ENCODE measurements around the gene PDE3B. TPM values are rescaled to one million over a fixed set of nuclear protein-coding genes. Genes with fewer than 3 reads are reported as not detected.
"Not testable (repeated sequence)": the region's sequence is repeated elsewhere in the genome, so short reads cannot be mapped to it uniquely, and the experiment has no call there.

Gene PDE3B
- total RNA-seq, 2 donors from 2014 or later, result 21.1 to 23.4 TPM

DNA sequence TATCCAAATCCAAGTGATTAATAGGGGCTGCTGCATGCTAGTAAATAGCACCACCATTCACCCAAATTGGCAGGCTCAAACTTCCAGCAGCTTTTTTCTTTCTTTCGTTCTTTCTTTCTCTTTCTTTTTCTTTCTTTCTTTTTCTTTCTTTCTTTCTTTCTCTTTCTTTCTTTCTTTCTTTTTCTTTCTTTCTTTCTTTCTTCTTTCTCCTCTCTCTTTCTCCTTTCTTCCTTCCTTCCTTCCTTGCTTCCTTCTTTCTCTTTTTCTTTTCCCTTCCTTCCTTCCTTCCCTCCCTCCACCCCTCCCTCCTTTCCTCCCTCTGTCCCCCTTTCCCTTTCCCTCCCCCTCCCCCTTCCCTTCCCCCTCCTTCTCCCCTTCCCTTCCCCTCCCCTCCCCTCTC, 81.5 kb downstream of the PDE3B start:
- TF ChIP-seq CTCF (IDR thresholded peaks at IDR 0.05) (no peak), POLR2AphosphoS5 (IDR thresholded peaks at IDR 0.05) (no peak), POLR2A (IDR thresholded peaks at IDR 0.05) (no peak)
- no peak for DNase-seq (ENCODE audit: low spot score)
- no peaks in the 10 kb centered on the region for H3K27me3 ChIP-seq (replicated peaks; ENCODE audit: insufficient read depth)
- no peak overlapping the region for H3K27ac ChIP-seq
- intact Hi-C loops (cut with DNase I), result no loop called here
- H3K36me3 ChIP-seq, result no peaks in the 10 kb centered on the region
- H3K4me3 ChIP-seq, result no peak overlapping the region
- H3K4me1 ChIP-seq (replicated peaks), result no peaks in the 10 kb centered on the region
- 100% methylated on average over 1 of the region's 1 CpG for WGBS
- no peaks in the 10 kb centered on the region for H3K9me3 ChIP-seq

GRCh38 chr11:14727215-14727614, 83.6 kb downstream of the PDE3B start:
- intact Hi-C loops (cut with DNase I), result no loop called here

GRCh38 chr11:14727746-14728145, 84.1 kb downstream of the PDE3B start:
- intact Hi-C loops (cut with DNase I), result no loop called here
- Histone ChIP-seq H3K4me3 (no peak overlapping the region), H3K27ac (no peak overlapping the region), H3K36me3 (no peaks in the 10 kb centered on the region), H3K4me1 (replicated peaks) (no peaks in the 10 kb centered on the region), H3K9me3 (no peaks in the 10 kb centered on the region), H3K27me3 (replicated peaks; ENCODE audit: insufficient read depth) (no peaks in the 10 kb centered on the region)
- no peak for DNase-seq (ENCODE audit: low spot score)
- TF ChIP-seq POLR2A (IDR thresholded peaks at IDR 0.05) (no peak), POLR2AphosphoS5 (IDR thresholded peaks at IDR 0.05) (no peak), CTCF (IDR thresholded peaks at IDR 0.05) (no peak)
- WGBS, result 10% methylated on average over 1 of the region's 1 CpG

More at GRCh38 chr11:14727215-14727614, 83.6 kb downstream of the PDE3B start:
- Histone ChIP-seq H3K4me1 (replicated peaks) (no peaks in the 10 kb centered on the region), H3K9me3 (no peaks in the 10 kb centered on the region), H3K27me3 (replicated peaks; ENCODE audit: insufficient read depth) (no peaks in the 10 kb centered on the region), H3K4me3 (no peak overlapping the region), H3K27ac (no peak overlapping the region), H3K36me3 (no peaks in the 10 kb centered on the region)
- no peak for TF ChIP-seq POLR2AphosphoS5 (IDR thresholded peaks at IDR 0.05)
- TF ChIP-seq POLR2A (IDR thresholded peaks at IDR 0.05), result no peak
- no peak for DNase-seq (ENCODE audit: low spot score)

DNA sequence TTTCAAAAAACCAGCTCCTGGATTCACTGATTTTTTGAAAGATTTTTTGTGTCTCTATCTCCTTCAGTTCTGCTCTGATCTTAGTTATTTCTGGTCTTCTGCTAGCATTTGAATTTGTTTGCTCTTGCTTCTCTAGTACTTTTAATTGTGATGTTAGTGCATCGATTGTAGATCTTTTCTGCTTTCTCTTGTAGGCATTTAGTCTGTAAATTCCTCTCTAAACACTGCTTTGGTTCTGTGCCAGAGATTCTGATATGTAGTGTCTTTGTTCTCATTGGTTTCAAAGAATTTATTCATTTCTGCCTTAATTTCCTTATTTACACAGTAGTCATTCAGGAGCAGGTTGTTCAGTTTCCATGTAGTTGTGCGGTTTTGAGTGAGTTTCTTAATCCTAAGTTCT, 96.9 kb downstream of the PDE3B start:
- DNase-seq (ENCODE audit: low spot score); H3K27ac ChIP-seq; H3K36me3 ChIP-seq; intact Hi-C loops (cut with DNase I); H3K9me3 ChIP-seq; H3K4me3 ChIP-seq; H3K27me3 ChIP-seq (replicated peaks; ENCODE audit: insufficient read depth); H3K4me1 ChIP-seq (replicated peaks): not testable (repeated sequence)
- 53% methylated on average over 2 of the region's 2 CpGs for WGBS

GRCh38 chr11:14741195-14741594, 97.6 kb downstream of the PDE3B start:
- Histone ChIP-seq H3K27ac (no peak overlapping the region), H3K9me3 (no peaks in the 10 kb centered on the region), H3K4me3 (no peak overlapping the region), H3K4me1 (replicated peaks) (no peaks in the 10 kb centered on the region), H3K36me3 (no peaks in the 10 kb centered on the region), H3K27me3 (replicated peaks; ENCODE audit: insufficient read depth) (no peaks in the 10 kb centered on the region)
- 81% methylated on average over 3 of the region's 3 CpGs for whole genome bisulfite sequencing
- TF ChIP-seq CTCF (IDR thresholded peaks at IDR 0.05), result no peak
- no peak for TF ChIP-seq POLR2AphosphoS5 (IDR thresholded peaks at IDR 0.05)
- no peak for TF ChIP-seq POLR2A (IDR thresholded peaks at IDR 0.05)
- intact Hi-C loops (cut with DNase I), result no loop called here
- no peak for DNase-seq (ENCODE audit: low spot score)

GRCh38 chr11:14742849-14743559, 99.4 kb downstream of the PDE3B start:
- no peak for DNase-seq (ENCODE audit: low spot score)
- no peaks in the 10 kb centered on the region for H3K4me1 ChIP-seq (replicated peaks)
- H3K27me3 ChIP-seq (replicated peaks; ENCODE audit: insufficient read depth), result no peaks in the 10 kb centered on the region
- 89% methylated on average over 5 of the region's 5 CpGs for WGBS
- H3K9me3 ChIP-seq, result no peaks in the 10 kb centered on the region
- intact Hi-C loops (cut with DNase I), result no loop called here
- no peak overlapping the region for H3K4me3 ChIP-seq
- TF ChIP-seq POLR2AphosphoS5 (IDR thresholded peaks at IDR 0.05), result no peak
- no peak for TF ChIP-seq POLR2A (IDR thresholded peaks at IDR 0.05)
- no peak for TF ChIP-seq CTCF (IDR thresholded peaks at IDR 0.05)
- H3K36me3 ChIP-seq, result no peaks in the 10 kb centered on the region
- H3K27ac ChIP-seq, result no peak overlapping the region

DNA sequence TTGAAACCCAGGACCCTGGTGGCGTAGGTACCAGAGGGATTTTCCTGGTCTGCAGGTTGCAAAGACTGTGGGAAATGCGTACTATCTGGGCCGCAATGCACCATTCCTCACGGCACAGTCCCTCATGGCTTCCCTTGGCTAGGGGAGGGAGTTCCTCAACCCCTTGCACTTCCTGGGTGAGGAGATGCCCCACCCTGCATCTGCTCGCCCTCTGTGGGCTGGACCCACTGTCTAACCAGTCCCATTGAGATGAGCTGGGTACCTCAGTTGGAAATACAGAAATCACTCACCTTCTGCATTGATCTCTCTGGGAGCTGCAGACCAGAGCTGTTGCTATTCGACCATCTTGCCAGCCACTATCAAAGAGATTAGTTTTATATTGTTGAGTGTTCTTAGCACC, 100.1 kb downstream of the PDE3B start:
- H3K27me3 ChIP-seq (replicated peaks; ENCODE audit: insufficient read depth); intact Hi-C loops (cut with DNase I); H3K9me3 ChIP-seq; DNase-seq (ENCODE audit: low spot score); H3K27ac ChIP-seq; H3K36me3 ChIP-seq; H3K4me1 ChIP-seq (replicated peaks); H3K4me3 ChIP-seq: not testable (repeated sequence)
- WGBS, result 92% methylated on average over 6 of the region's 6 CpGs

All from prostate gland (tissue), 2 donors.